ENCODE data around the gene ANK3. TPM values are rescaled to one million over a fixed set of nuclear protein-coding genes. Genes with fewer than 3 reads are reported as not detected.

The ANK3 gene
- total and polyA plus RNA-seq, 3 donors from 2014 or later = 23.5 to 39.9 (median 38.6) TPM

DNA sequence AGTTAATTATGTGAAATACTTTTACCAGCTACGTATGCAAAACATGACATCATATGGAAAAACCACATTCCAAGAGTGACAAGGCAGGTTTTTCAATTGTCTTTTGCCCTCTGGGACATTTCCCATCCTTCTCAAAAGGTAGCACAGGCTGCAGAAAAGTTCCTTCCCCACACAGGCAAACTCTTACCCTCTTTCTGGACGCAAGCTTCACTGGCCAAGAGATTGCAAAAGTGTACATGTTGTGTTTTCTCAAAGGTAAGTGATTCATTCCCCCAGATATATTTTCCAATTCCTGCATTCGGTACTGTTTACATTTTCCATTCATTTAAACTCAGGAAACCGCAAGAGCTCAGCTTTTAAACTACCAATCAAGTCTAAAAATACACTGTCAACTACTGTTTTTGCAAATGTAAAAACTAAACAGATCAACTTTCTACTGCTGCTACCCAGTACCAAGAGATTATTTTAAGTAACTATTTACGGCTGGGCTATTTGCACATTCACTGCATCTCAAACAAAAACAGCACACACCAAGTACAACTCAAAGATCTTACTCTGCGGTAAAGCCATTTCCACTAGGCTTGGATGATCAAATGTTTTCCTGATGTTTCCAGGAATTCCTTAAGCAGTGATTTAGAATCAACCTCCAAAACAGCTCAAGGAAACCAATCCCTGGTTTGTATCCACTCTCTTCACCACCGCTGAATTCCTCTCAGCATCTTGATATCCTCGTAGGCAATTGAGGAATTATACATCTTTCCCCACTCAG is 249.7 kb downstream of the ANK3 start:
- Histone ChIP-seq H3K4me3 (peak overlapping the region; percentile 1 to 45), H3K4me1 (peaks cover 22% of the 10 kb centered on the region), H3K36me3 (ENCODE audit: low read depth, missing control alignments) (no peaks in the 10 kb centered on the region), H3K9me3 (no peaks in the 10 kb centered on the region), H3K27ac (peak overlapping the region; percentile 26 to 77), H3K27me3 (no peaks in the 10 kb centered on the region)
- WGBS, 2 donors = 12% methylated on average over 8 of the region's 8 CpGs
- intact Hi-C loops (cut with DNase I; ENCODE audit: low total_unique reads) = no loop called here
- TF ChIP-seq POLR2A (IDR thresholded peaks at IDR 0.05) (no peak), CTCF (IDR thresholded peaks at IDR 0.05) (no peak)
- no peak for DNase-seq

DNA sequence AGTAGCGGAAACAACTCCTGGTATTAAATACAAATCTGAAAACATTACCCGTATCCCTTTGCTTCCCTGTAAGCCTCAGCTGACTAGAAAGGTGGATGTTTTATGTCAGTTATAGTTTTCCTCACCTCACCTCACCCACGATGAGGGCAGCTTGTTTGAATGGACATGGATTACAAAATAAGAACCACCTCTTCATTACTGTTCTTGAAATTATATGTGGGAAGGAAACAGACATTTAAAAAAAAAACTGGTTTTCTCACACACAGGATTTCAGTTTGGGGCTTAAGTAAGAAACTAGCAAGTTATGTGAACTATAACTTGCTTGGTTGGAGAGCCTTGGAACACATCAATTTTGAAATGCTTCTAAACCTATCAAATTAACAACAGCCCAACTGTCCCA is 250.4 kb downstream of the ANK3 start:
- intact Hi-C loops (cut with DNase I; ENCODE audit: low total_unique reads) = no loop called here
- no peak for DNase-seq

GRCh38 chr10:60138842-60139241 is 250.8 kb downstream of the ANK3 start:
- WGBS, 2 donors = 79 to 84% methylated on average over 5 of the region's 5 CpGs
- no peak for DNase-seq
- no peak for TF ChIP-seq CTCF (IDR thresholded peaks at IDR 0.05)
- no peak for TF ChIP-seq POLR2A (IDR thresholded peaks at IDR 0.05)
- Histone ChIP-seq H3K36me3 (ENCODE audit: low read depth, missing control alignments) (no peaks in the 10 kb centered on the region), H3K4me1 (peaks cover 22% of the 10 kb centered on the region), H3K9me3 (no peaks in the 10 kb centered on the region), H3K27ac (peak overlapping the region in 1 of 2 donors; percentile 16), H3K4me3 (no peak overlapping the region), H3K27me3 (no peaks in the 10 kb centered on the region)
- intact Hi-C loops (cut with DNase I; ENCODE audit: low total_unique reads) = no loop called here

More for the DNA sequence above, 250.4 kb downstream of the ANK3 start:
- WGBS, 2 donors = 50 to 61% methylated on average over 3 of the region's 3 CpGs
- no peaks in the 10 kb centered on the region for H3K9me3 ChIP-seq
- H3K27ac ChIP-seq = peak overlapping the region in 1 of 2 donors; percentile 26
- H3K36me3 ChIP-seq (ENCODE audit: low read depth, missing control alignments) = no peaks in the 10 kb centered on the region
- peaks cover 22% of the 10 kb centered on the region for H3K4me1 ChIP-seq
- TF ChIP-seq CTCF (IDR thresholded peaks at IDR 0.05) = no peak
- TF ChIP-seq POLR2A (IDR thresholded peaks at IDR 0.05) = no peak
- no peaks in the 10 kb centered on the region for H3K27me3 ChIP-seq
- peak overlapping the region in 1 of 2 donors; percentile 45 for H3K4me3 ChIP-seq

- intact Hi-C loops (cut with DNase I; ENCODE audit: low total_unique reads) = no loop called here
- TF ChIP-seq CTCF (IDR thresholded peaks at IDR 0.05) = no peak
- no peak for TF ChIP-seq POLR2A (IDR thresholded peaks at IDR 0.05)
- Histone ChIP-seq H3K4me1 (peaks cover 22% of the 10 kb centered on the region), H3K4me3 (no peak overlapping the region), H3K27me3 (no peaks in the 10 kb centered on the region), H3K9me3 (no peaks in the 10 kb centered on the region), H3K36me3 (ENCODE audit: low read depth, missing control alignments) (no peaks in the 10 kb centered on the region), H3K27ac (peak overlapping the region in 1 of 2 donors; percentile 16)
- DNase-seq = no peak
Measured at GRCh38 chr10:60138026-60138425, 251.6 kb downstream of the ANK3 start.

Data from testis (tissue), 3 donors.